HG02798 (cell line): Measurements from ENCODE around the gene EPHB2.
"Not testable (repeated sequence)": the region's sequence is repeated elsewhere in the genome, so short reads cannot be mapped to it uniquely, and the experiment has no call there.

Experiments
- ATAC-seq: cut with Tn5 transposase; IDR thresholded peaks from one replicate; pipeline ENCODE4 v1.9.1; 2021; ENCODE audit warnings: mild to moderate bottlenecking; ENCODE audit not compliant: unreplicated experiment, poor library complexity

The EPHB2 gene

GRCh38 chr1:22830041-22830566 is 119.5 kb downstream of the EPHB2 start:
- no peak for ATAC-seq

GRCh38 chr1:22830757-22831340 is 120.2 kb downstream of the EPHB2 start:
- ATAC-seq = no peak

GRCh38 chr1:22831729-22832413 is 121.2 kb downstream of the EPHB2 start:
- no peak for ATAC-seq

GRCh38 chr1:22832414-22832786 is 121.8 kb downstream of the EPHB2 start:
- no peak for ATAC-seq

- ATAC-seq = no peak
Measured at GRCh38 chr1:22833699-22834098, 123.1 kb downstream of the EPHB2 start.

- not testable (repeated sequence) for ATAC-seq
Measured at GRCh38 chr1:22834420-22834819, 123.8 kb downstream of the EPHB2 start.

- no peak for ATAC-seq
Measured at GRCh38 chr1:22835636-22836319, 125.1 kb downstream of the EPHB2 start.

GRCh38 chr1:22836850-22837249 is 126.2 kb downstream of the EPHB2 start:
- ATAC-seq = no peak

GRCh38 chr1:22837332-22837731 is 126.7 kb downstream of the EPHB2 start:
- ATAC-seq = no peak

GRCh38 chr1:22838965-22839364 is 128.3 kb downstream of the EPHB2 start:
- ATAC-seq = no peak

- no peak for ATAC-seq
Measured at GRCh38 chr1:22839806-22840205, 129.2 kb downstream of the EPHB2 start.

- no peak for ATAC-seq
Measured at GRCh38 chr1:22841142-22841541, 130.5 kb downstream of the EPHB2 start.

GRCh38 chr1:22841860-22842281 is 131.2 kb downstream of the EPHB2 start:
- no peak for ATAC-seq

- ATAC-seq = not testable (repeated sequence)
Measured at GRCh38 chr1:22843441-22844183, 133.0 kb downstream of the EPHB2 start.

- ATAC-seq = no peak
Measured at GRCh38 chr1:22844621-22845020, 134.0 kb downstream of the EPHB2 start.

GRCh38 chr1:22845398-22845935 is 134.8 kb downstream of the EPHB2 start:
- ATAC-seq = no peak

GRCh38 chr1:22846458-22846857 is 135.8 kb downstream of the EPHB2 start:
- no peak for ATAC-seq

- no peak for ATAC-seq
Measured at GRCh38 chr1:22847249-22847648, 136.6 kb downstream of the EPHB2 start.

- ATAC-seq = no peak
Measured at GRCh38 chr1:22847709-22848108, 137.1 kb downstream of the EPHB2 start.

- ATAC-seq = no peak
Measured at GRCh38 chr1:22848405-22848804, 137.8 kb downstream of the EPHB2 start.
